CD8-positive, alpha-beta memory T cell (primary cell): ENCODE data around the gene IL17D. TPM values are rescaled to one million over a fixed set of nuclear protein-coding genes. Genes with fewer than 3 reads are reported as not detected.

ENCODE experiments used
- CTCF ChIA-PET: fragments of 350-600 bp; sonication (Branson Sonifier 250); formaldehyde crosslinking; loops from one replicate; lab custom pipeline; 2021; ENCODE audit warnings: antibody characterized with exemption; lab: Charles Lee
- POLR2A ChIA-PET: fragments of 350-600 bp; sonication (Branson Sonifier 250); formaldehyde crosslinking; loops from one replicate; lab custom pipeline; 2021; ENCODE audit warnings: antibody characterized with exemption; lab: Charles Lee
- DNase-seq, 5 donors: peaks; one replicate each; pipeline versions ENCODE4 v3.0.0 to v3.0.0-alpha.2; 2020 to 2022; ENCODE audit warnings: mixed read lengths in 1 of 5
- H3K27ac ChIP-seq: one replicate; pipeline ENCODE4 v1.7.0; 2013; ENCODE audit warnings: low read depth, mild to moderate bottlenecking, low read length, moderate library complexity
- H3K27me3 ChIP-seq: 2 replicates; pipeline ENCODE4 v1.7.0; 2013; ENCODE audit warnings: low read length, mild to moderate bottlenecking; ENCODE audit not compliant: insufficient read depth, poor library complexity, severe bottlenecking
- H3K36me3 ChIP-seq: 2 replicates; pipeline ENCODE4 v1.7.0; 2013; ENCODE audit warnings: mild to moderate bottlenecking, low read length, moderate library complexity; ENCODE audit not compliant: insufficient read depth
- H3K4me1 ChIP-seq: 2 replicates; pipeline ENCODE4 v1.7.0; 2013; ENCODE audit warnings: mild to moderate bottlenecking, low read length, moderate library complexity; ENCODE audit not compliant: insufficient read depth
- H3K4me3 ChIP-seq: 2 replicates; pipeline ENCODE4 v1.7.0; 2013; ENCODE audit warnings: mild to moderate bottlenecking, low read length
- H3K9me3 ChIP-seq: 2 replicates; pipeline ENCODE4 v1.7.0; 2013; ENCODE audit warnings: mild to moderate bottlenecking, low read length
- H3K27ac Mint-ChIP-seq, 8 donors: one replicate each; pipeline ENCODE4 v1.8.0; 2020 to 2021; ENCODE audit warnings: mixed read lengths in 8 of 8, mild to moderate bottlenecking in 6 of 8, inconsistent platforms in 3 of 8, moderate library complexity in 3 of 8
- H3K27me3 Mint-ChIP-seq, 2 donors: one replicate each; pipeline ENCODE4 v1.8.0; 2020 to 2021; ENCODE audit warnings: mixed read lengths in 2 of 2, mild to moderate bottlenecking in 1 of 2, moderate library complexity in 1 of 2
- H3K36me3 Mint-ChIP-seq, 3 donors: one replicate each; pipeline ENCODE4 v1.8.0; 2020 to 2021; ENCODE audit warnings: mixed read lengths in 3 of 3, inconsistent platforms in 1 of 3, mild to moderate bottlenecking in 1 of 3
- H3K4me1 Mint-ChIP-seq, 3 donors: one replicate each; pipeline ENCODE4 v1.8.0; 2020 to 2021; ENCODE audit warnings: mixed read lengths in 3 of 3, inconsistent platforms in 1 of 3, mild to moderate bottlenecking in 1 of 3
- H3K4me3 Mint-ChIP-seq, 7 donors: one replicate each; pipeline ENCODE4 v1.8.0; 2020 to 2021; ENCODE audit warnings: mixed read lengths in 7 of 7, mild to moderate bottlenecking in 6 of 7, moderate library complexity in 4 of 7, inconsistent platforms in 2 of 7
- H3K9me3 Mint-ChIP-seq, 5 donors: one replicate each; pipeline ENCODE4 v1.8.0; 2020 to 2022; ENCODE audit warnings: mixed read lengths in 5 of 5, mild to moderate bottlenecking in 3 of 5, moderate library complexity in 2 of 5, inconsistent platforms in 1 of 5
- polyA plus RNA-seq: library from polyadenylated mRNA; unstranded; fragments of 300-500 nt; fragmentation: Illumina TruSeq; gene quantifications from one replicate; pipeline ENCODE4 v1.2.3, GENCODE V29; 2021
- total RNA-seq, 2 experiments: library from RNA; stranded (reverse); gene quantifications; one replicate each; pipeline ENCODE4 v1.2.3, GENCODE V29; 2021

Gene IL17D
- total and polyA plus RNA-seq, 3 experiments from 2014 or later: 0.28 to 0.98 (median 0.84) TPM

DNA sequence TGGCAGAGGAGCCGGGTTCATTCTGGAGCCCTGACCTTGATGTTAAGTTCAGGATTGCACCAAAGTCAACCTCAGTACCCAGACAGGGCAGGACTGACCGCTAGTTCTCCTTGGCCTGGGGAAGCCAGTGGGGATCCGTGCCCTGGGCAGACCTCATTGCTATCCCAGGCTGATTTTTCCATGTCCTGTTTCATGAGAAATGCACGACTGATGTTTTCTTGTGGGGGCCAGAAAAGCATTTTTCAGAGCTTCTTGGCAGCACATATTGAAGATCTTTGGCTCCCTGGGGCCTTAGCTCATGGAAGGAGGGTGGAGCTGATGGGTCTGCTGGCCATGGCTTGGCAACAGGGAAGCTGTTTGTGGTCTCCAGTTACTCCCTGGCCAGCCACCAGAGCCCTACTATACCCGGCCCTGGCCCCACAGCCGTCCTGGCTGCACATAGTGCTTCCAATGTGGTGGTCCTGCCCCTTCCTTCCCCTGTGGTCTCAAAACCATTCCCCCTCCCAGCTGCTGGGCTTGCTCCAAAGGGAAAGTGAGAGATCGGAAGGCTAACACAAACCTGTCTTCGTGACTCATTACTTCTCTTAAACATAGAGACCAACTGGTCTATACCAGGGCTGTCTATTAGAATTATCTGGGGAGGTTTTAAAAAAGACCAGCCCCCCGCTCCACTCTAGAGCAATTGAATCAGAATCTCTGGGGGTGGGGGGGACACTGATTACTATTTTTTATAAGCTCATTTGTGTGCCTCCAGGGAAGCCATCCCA is 11.2 kb downstream of the IL17D start:
- DNase-seq: no peak
- Mint-ChIP-seq H3K4me3 (no peak overlapping the region), H3K27me3 (peaks cover 9% of the 10 kb centered on the region in 2 donors), H3K4me1 (peaks cover 3 to 13% (median 10%) of the 10 kb centered on the region in 3 donors), H3K36me3 (no peaks in the 10 kb centered on the region), H3K27ac (no peak overlapping the region), H3K9me3 (no peaks in the 10 kb centered on the region)
- H3K27ac ChIP-seq: no peak overlapping the region
- POLR2A ChIA-PET: no interaction called here
- CTCF ChIA-PET: interaction anchor here (0.7 to 1.7 kb wide), 4 partner anchors 113 to 210 kb away, joined by 3 read pairs; no protein-coding TSS in a partner anchor
- H3K4me3 ChIP-seq: no peak overlapping the region
- H3K9me3 ChIP-seq: no peaks in the 10 kb centered on the region
- H3K4me1 ChIP-seq: peaks cover 7% of the 10 kb centered on the region
- no peaks in the 10 kb centered on the region for H3K36me3 ChIP-seq
- no peaks in the 10 kb centered on the region for H3K27me3 ChIP-seq

DNA sequence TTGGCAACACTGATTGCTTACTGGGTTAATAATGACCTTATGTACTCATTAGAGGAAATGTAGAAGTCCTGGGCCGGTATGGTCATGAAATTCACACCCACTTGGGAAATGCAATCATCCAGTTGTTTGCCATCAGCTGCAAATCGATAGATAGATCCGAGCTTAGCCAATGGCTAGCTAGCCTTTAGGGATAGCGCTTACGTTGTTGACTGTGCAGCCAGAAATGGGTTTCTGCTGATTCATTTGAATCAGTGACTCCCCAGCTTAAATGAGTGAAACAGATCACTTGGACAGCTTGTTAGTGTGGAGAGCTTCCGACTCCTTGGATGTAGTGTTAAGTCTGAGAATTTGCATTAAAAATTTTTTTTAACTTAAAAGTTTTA is 11.8 kb downstream of the IL17D start:
- no peak overlapping the region for H3K4me3 ChIP-seq
- no peak overlapping the region for H3K27ac ChIP-seq
- Mint-ChIP-seq H3K4me3 (no peak overlapping the region), H3K4me1 (peaks cover 3 to 13% (median 10%) of the 10 kb centered on the region in 3 donors), H3K27ac (no peak overlapping the region), H3K27me3 (peaks cover 9% of the 10 kb centered on the region in 2 donors), H3K36me3 (no peaks in the 10 kb centered on the region), H3K9me3 (no peaks in the 10 kb centered on the region)
- peaks cover 7% of the 10 kb centered on the region for H3K4me1 ChIP-seq
- H3K9me3 ChIP-seq: no peaks in the 10 kb centered on the region
- H3K36me3 ChIP-seq: no peaks in the 10 kb centered on the region
- no peak for DNase-seq
- CTCF ChIA-PET: interaction anchor here (0.9 to 1.7 kb wide), 3 partner anchors 113 to 210 kb away, joined by 3 read pairs; no protein-coding TSS in a partner anchor
- no peaks in the 10 kb centered on the region for H3K27me3 ChIP-seq
- POLR2A ChIA-PET: no interaction called here

- Histone ChIP-seq H3K27me3 (peaks cover 6% of the 10 kb centered on the region), H3K4me3 (no peak overlapping the region), H3K36me3 (no peaks in the 10 kb centered on the region), H3K4me1 (peaks cover 7% of the 10 kb centered on the region), H3K9me3 (no peaks in the 10 kb centered on the region), H3K27ac (no peak overlapping the region)
- Mint-ChIP-seq H3K36me3 (no peaks in the 10 kb centered on the region), H3K4me1 (peaks cover 3 to 13% (median 10%) of the 10 kb centered on the region in 3 donors), H3K9me3 (no peaks in the 10 kb centered on the region), H3K27me3 (peaks cover 7 to 9% of the 10 kb centered on the region in 2 donors), H3K27ac (peak overlapping the region in 1 of 8 donors; percentile 22), H3K4me3 (no peak overlapping the region)
- no peak for DNase-seq
- ChIA-PET CTCF (interaction anchor here (1.2 kb wide), 2 partner anchors 112 to 217 kb away, joined by 3 to 5 read pairs; no protein-coding TSS in a partner anchor), POLR2A (no interaction called here)
Observed at GRCh38 chr13:20716951-20717350, 13.5 kb downstream of the IL17D start.

GRCh38 chr13:20717581-20718542 is 14.4 kb downstream of the IL17D start:
- no peak for DNase-seq
- Histone ChIP-seq H3K4me3 (no peak overlapping the region), H3K36me3 (no peaks in the 10 kb centered on the region), H3K9me3 (no peaks in the 10 kb centered on the region), H3K4me1 (peaks cover under 1% of the 10 kb centered on the region), H3K27me3 (peaks cover 6% of the 10 kb centered on the region), H3K27ac (no peak overlapping the region)
- CTCF ChIA-PET: interaction anchor here (1.2 kb wide), 2 partner anchors 111 to 216 kb away, joined by 3 to 5 read pairs; no protein-coding TSS in a partner anchor
- no peaks in the 10 kb centered on the region for H3K9me3 Mint-ChIP-seq
- H3K27me3 Mint-ChIP-seq: peaks cover 12 to 14% of the 10 kb centered on the region in 2 donors
- no peaks in the 10 kb centered on the region for H3K36me3 Mint-ChIP-seq
- H3K27ac Mint-ChIP-seq: no peak overlapping the region
- peaks cover 4 to 8% (median 5%) of the 10 kb centered on the region in 3 donors for H3K4me1 Mint-ChIP-seq
- POLR2A ChIA-PET: no interaction called here
- H3K4me3 Mint-ChIP-seq: no peak overlapping the region

- Mint-ChIP-seq H3K36me3 (no peaks in the 10 kb centered on the region), H3K27ac (no peak overlapping the region), H3K4me3 (no peak overlapping the region), H3K4me1 (peaks cover 0 to 1% (median 0%) of the 10 kb centered on the region in 3 donors), H3K9me3 (no peaks in the 10 kb centered on the region), H3K27me3 (peaks cover 11 to 12% of the 10 kb centered on the region in 2 donors)
- H3K4me3 ChIP-seq: no peak overlapping the region
- H3K9me3 ChIP-seq: no peaks in the 10 kb centered on the region
- POLR2A ChIA-PET: no interaction called here
- CTCF ChIA-PET: no interaction called here
- H3K27me3 ChIP-seq: peaks cover 6% of the 10 kb centered on the region
- no peaks in the 10 kb centered on the region for H3K4me1 ChIP-seq
- H3K36me3 ChIP-seq: no peaks in the 10 kb centered on the region
- DNase-seq: no peak
- H3K27ac ChIP-seq: no peak overlapping the region
Observed at GRCh38 chr13:20718958-20719566, 15.6 kb downstream of the IL17D start.

DNA sequence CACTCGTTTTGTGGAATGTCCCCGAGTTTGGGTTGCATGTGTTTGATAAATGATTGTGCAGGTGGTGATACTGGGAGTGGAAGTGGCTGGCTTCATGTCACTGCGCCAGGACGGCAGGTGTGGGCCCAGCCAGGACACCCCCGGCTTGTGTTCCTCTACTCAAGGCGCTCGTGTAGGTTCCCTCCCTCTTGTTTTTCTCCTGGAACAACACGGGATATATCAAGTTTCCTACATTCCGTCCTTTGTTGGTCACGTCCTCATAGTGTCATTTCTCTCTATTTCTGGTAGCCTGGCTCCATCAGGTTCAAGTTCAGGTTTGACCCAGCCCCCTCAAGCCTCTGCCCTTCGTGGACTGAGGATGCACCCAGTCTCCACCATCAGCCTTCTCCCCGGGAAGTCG is 16.3 kb downstream of the IL17D start:
- no peak overlapping the region for H3K4me3 Mint-ChIP-seq
- peaks cover 6% of the 10 kb centered on the region for H3K27me3 ChIP-seq
- H3K9me3 Mint-ChIP-seq: no peaks in the 10 kb centered on the region
- CTCF ChIA-PET: no interaction called here
- H3K27ac ChIP-seq: no peak overlapping the region
- no peaks in the 10 kb centered on the region for H3K9me3 ChIP-seq
- H3K4me1 ChIP-seq: no peaks in the 10 kb centered on the region
- H3K36me3 Mint-ChIP-seq: no peaks in the 10 kb centered on the region
- H3K27me3 Mint-ChIP-seq: peaks cover 8 to 9% of the 10 kb centered on the region in 2 donors
- POLR2A ChIA-PET: no interaction called here
- no peak overlapping the region for H3K27ac Mint-ChIP-seq
- H3K4me3 ChIP-seq: no peak overlapping the region
- no peaks in the 10 kb centered on the region for H3K36me3 ChIP-seq
- DNase-seq: no peak
- peaks cover 0 to 1% (median 0%) of the 10 kb centered on the region in 3 donors for H3K4me1 Mint-ChIP-seq

- CTCF ChIA-PET: no interaction called here
- Mint-ChIP-seq H3K4me3 (no peak overlapping the region), H3K27ac (no peak overlapping the region), H3K4me1 (peaks cover 0 to 1% (median 0%) of the 10 kb centered on the region in 3 donors), H3K9me3 (no peaks in the 10 kb centered on the region), H3K27me3 (peaks cover 8 to 9% of the 10 kb centered on the region in 2 donors), H3K36me3 (no peaks in the 10 kb centered on the region)
- H3K4me1 ChIP-seq: no peaks in the 10 kb centered on the region
- H3K9me3 ChIP-seq: no peaks in the 10 kb centered on the region
- no peaks in the 10 kb centered on the region for H3K36me3 ChIP-seq
- no peak for DNase-seq
- no peak overlapping the region for H3K27ac ChIP-seq
- H3K4me3 ChIP-seq: no peak overlapping the region
- peaks cover 6% of the 10 kb centered on the region for H3K27me3 ChIP-seq
- POLR2A ChIA-PET: no interaction called here
Observed at GRCh38 chr13:20720499-20720898, 17.0 kb downstream of the IL17D start.
